Heart left ventricle (tissue), 16 donors: Measurements from ENCODE around the gene CTXND1. TPM values are rescaled to one million over a fixed set of nuclear protein-coding genes. Genes with fewer than 3 reads are reported as not detected.

ENCODE experiments used
- ATAC-seq, 4 donors: fragments of 200-7000 bp; cut with Tn5 transposase; one replicate each; pipeline ENCODE4 v1.9.1; 2020 to 2022; ENCODE audit warnings: moderate library complexity in 4 of 4, mild to moderate bottlenecking in 3 of 4, moderate number of reproducible peaks in 1 of 4
- DNase-seq, 5 donors: peaks; one replicate each; pipeline ENCODE4 v3.0.0-alpha.2; 2020
- H3K27ac ChIP-seq, 12 donors: fragments of 200-600 bp; sonication (generic) in 4 of 12; one replicate each; pipeline versions ENCODE4 v1.5.0 to v1.8.0; 2016 to 2022; ENCODE audit warnings: mild to moderate bottlenecking in 2 of 12
- H3K27me3 ChIP-seq, 9 donors: fragments of 200-600 bp; sonication (generic) in 2 of 9; one replicate each; pipeline versions ENCODE4 v1.5.1 to v1.8.0; 2016 to 2022; ENCODE audit warnings: mild to moderate bottlenecking in 3 of 9
- H3K36me3 ChIP-seq, 9 donors: fragments of 200-600 bp; sonication (generic) in 2 of 9; one replicate each; pipeline versions ENCODE4 v1.5.0 to v1.8.0; 2018 to 2022; ENCODE audit warnings: mild to moderate bottlenecking in 2 of 9
- H3K4me1 ChIP-seq, 12 donors: fragments of 200-600 bp; sonication (generic) in 4 of 12; one replicate each; pipeline versions ENCODE4 v1.5.0 to v1.8.0; 2016 to 2022; ENCODE audit warnings: mild to moderate bottlenecking in 3 of 12
- H3K4me3 ChIP-seq, 12 donors: fragments of 200-600 bp; sonication (generic) in 4 of 12; one replicate each; pipeline versions ENCODE4 v1.5.0 to v1.8.0; 2017 to 2022; ENCODE audit warnings: mild to moderate bottlenecking in 9 of 12, moderate library complexity in 4 of 12
- H3K9me3 ChIP-seq, 12 donors: fragments of 200-600 bp; sonication (generic) in 4 of 12; one replicate each; pipeline versions ENCODE4 v1.5.0 to v1.8.0; 2016 to 2022; ENCODE audit warnings: mild to moderate bottlenecking in 1 of 12
- CTCF ChIP-seq, 12 donors: fragments of 200-600 bp; sonication (generic) in 4 of 12; IDR thresholded peaks; one replicate each; pipeline versions ENCODE4 v1.5.0 to v1.8.0; 2018 to 2022; ENCODE audit warnings: antibody characterized with exemption in 12 of 12, mild to moderate bottlenecking in 5 of 12
- POLR2A ChIP-seq, 2 donors: fragments of 450-650 bp; IDR thresholded peaks; one replicate each; pipeline ENCODE4 v1.6.1; 2017; ENCODE audit warnings: antibody characterized with exemption in 2 of 2, mild to moderate bottlenecking in 2 of 2, moderate library complexity in 2 of 2
- WGBS, 4 donors: extraction: QIAGEN DNeasy Blood & Tissue Kit in 2 of 4; methylation state at CpG; one replicate each; pipeline versions ENCODE4 v1.1.5 to v1.1.7; 2013 to 2018; 5-methylcytosine and 5-hydroxymethylcytosine counted together
- intact Hi-C, 10 donors: fragments of 100-400 bp; cut with DNase I; formaldehyde crosslinking; loops; one replicate each; pipeline versions ENCODE4 v1.11.1 to v1.14.2; 2022
- polyA plus RNA-seq, 2 donors: library from polyadenylated mRNA; stranded (reverse); fragments of 200-250 nt; gene quantifications; one replicate each; pipeline ENCODE4 v1.2.3, GENCODE V29; 2013
- total RNA-seq, 9 donors: library from RNA; depleted of rRNA in 2 of 9; stranded (reverse); fragments of >200 nt in 2 of 9; fragmentation: NEBNext Ultra II Directional in 3 of 9; extraction: Animal tissue kit (Norgen Biotek cat#: 25700) in 3 of 9; gene quantifications; one replicate each; pipeline versions ENCODE4 v1.1.0 to v1.2.4, GENCODE V29; 2016 to 2023
- donor health status: ischemic (EF 13 %, LVEDD 7.1; RV severe dilation, severe dysfunction).
- donor health status: healthy with polysubstance abuse.
- donor health status: DM: no; HTN: yes; CAD: no.
- donor health status: DM: no; HTN: no; CAD: no.
- donor health status: ischemic (EF 25% LVEDD 6.9; RV normal size, moderate dysfunction).
- donor health status: ischemic (EF 25% LVEDD 5.7; RV mildly dilated, moderate dysfunction).
- donor health status: healthy.
- donor health status: DM: yes; HTN: yes; CAD: no.
- donor health status: ischemic (EF 35%, LVEDD 5.7; RV mildly dilated, moderate dysfunction).
- donor health status: nonischemic (EF 11% LVEDD 7.7; RV severe dilation, severe dysfunction).
- donor health status: DM: yes; HTN: yes; CAD: no.
- donor health status: PGD.
- donor health status: ischemic (EF 29% LVEDD 5.4; RV normal size, mild dysfunction).
- donor health status: nonischemic (EF 23%, LVEDD 6.1; RV moderate dilation, normal function).

The CTXND1 gene
- total and polyA plus RNA-seq, 11 donors, result 0.14 to 9.5 (median 2.9) TPM

DNA sequence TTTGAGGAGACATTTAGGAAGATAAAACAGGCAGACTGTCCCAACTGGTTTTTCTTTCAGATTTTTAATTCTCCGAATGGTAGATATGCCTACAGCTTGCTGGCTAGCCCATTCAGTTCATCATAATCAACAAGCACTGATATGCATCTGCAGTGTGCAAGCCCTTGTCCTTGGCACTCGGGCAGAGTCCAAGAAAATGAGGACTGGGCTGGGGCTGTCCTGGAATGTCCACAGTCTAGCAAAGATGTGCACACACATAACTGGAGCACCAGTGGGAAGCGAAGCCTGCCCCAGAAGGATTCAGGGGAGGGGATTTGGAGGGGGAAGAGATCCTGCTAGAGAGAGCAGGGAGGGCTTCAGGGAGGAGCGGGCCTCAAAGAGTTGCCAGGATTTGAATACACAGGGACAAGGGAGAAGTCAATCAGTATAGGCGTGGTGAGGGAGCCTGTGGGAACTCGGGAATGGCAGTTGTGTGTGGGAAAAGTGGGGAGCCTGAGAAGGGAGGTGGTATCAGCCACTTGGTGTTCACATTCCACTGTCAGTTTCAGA, 90.5 kb downstream of the CTXND1 start:
- ATAC-seq (no peak), DNase-seq (no peak)
- Histone ChIP-seq H3K4me3 (no peak overlapping the region), H3K36me3 (peaks cover 0 to 24% (median 0%) of the 10 kb centered on the region in 9 donors), H3K4me1 (peaks cover 0 to 24% (median 6%) of the 10 kb centered on the region in 12 donors), H3K27me3 (no peaks in the 10 kb centered on the region), H3K27ac (no peak overlapping the region), H3K9me3 (no peaks in the 10 kb centered on the region)
- intact Hi-C loops, result loop anchor here in 1 of 10 donors (10.0 kb wide), 1 partner anchor 277 kb away; no protein-coding TSS in a partner anchor
- TF ChIP-seq CTCF (IDR thresholded peaks at IDR 0.05) (no peak), POLR2A (IDR thresholded peaks at IDR 0.05) (no peak)
- 88 to 95% (median 93%) methylated on average over 6 of the region's 6 CpGs for WGBS, 4 donors

DNA sequence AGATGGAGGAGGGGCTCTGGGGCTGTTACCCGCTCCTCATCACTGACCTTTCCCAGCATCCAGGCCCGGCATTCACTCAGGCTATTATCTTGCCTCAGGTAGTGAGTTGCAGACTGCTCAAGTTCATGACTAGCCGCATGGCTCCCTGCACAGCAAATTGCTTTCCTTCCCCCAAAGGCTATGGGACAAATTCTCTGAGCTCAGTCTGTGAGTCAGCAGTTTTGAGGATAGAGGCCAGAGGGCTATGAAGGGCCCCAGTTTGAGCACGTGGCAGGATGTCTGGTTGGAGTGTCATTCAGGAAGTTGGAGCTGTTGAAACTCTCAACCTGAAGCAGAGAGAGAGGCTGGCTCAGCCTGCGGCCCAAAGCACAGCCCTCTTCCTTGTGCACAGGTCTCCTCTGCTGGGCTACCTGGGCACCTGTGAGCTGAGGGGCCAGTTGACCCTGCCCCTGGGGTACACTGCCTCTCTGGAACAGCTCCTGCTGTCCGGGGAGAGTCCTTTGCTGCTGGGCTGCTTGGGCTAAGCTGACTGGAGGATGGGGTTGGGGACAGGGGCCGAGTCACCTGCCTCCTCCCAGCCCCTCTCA, 91.3 kb downstream of the CTXND1 start:
- intact Hi-C loops, result loop anchor here in 1 of 10 donors (10.0 kb wide), 1 partner anchor 276 kb away; no protein-coding TSS in a partner anchor
- DNase-seq (peak in 4 of 5 donors; percentile 41 to 62 (median 51)), ATAC-seq (peak; percentile 39 to 87 (median 76))
- H3K4me3 ChIP-seq, result no peak overlapping the region
- peaks cover 0 to 24% (median 0%) of the 10 kb centered on the region in 9 donors for H3K36me3 ChIP-seq
- H3K27ac ChIP-seq, result peak overlapping the region in 2 of 12 donors; percentile 36 to 72
- no peaks in the 10 kb centered on the region for H3K27me3 ChIP-seq
- H3K9me3 ChIP-seq, result no peaks in the 10 kb centered on the region
- TF ChIP-seq POLR2A (IDR thresholded peaks at IDR 0.05) (no peak), CTCF (IDR thresholded peaks at IDR 0.05) (no peak)
- WGBS, 4 donors, result 69 to 82% (median 75%) methylated on average over 5 to 7 of the region's 7 CpGs
- H3K4me1 ChIP-seq, result peaks cover 0 to 29% (median 6%) of the 10 kb centered on the region in 12 donors

GRCh38 chr15:80159811-80160569, 92.0 kb downstream of the CTXND1 start:
- intact Hi-C loops, result loop anchor here in 6 of 10 donors (5.0 to 10.0 kb wide), 5 partner anchors 95 to 275 kb away; partner anchors contain the start of genes MTHFS (in 1 of the 6) and ZFAND6 (in 1 of the 6)
- H3K36me3 ChIP-seq, result peaks cover 0 to 24% (median 0%) of the 10 kb centered on the region in 9 donors
- ATAC-seq, result peak in 1 of 4 donors; percentile 9

More at GRCh38 chr15:80159811-80160569, 92.0 kb downstream of the CTXND1 start:
- Histone ChIP-seq H3K9me3 (no peaks in the 10 kb centered on the region), H3K27me3 (no peaks in the 10 kb centered on the region), H3K4me3 (no peak overlapping the region), H3K27ac (peak overlapping the region in 2 of 12 donors; percentile 36 to 72), H3K4me1 (peaks cover 0 to 35% (median 7%) of the 10 kb centered on the region in 12 donors)
- TF ChIP-seq POLR2A (IDR thresholded peaks at IDR 0.05), result no peak
- TF ChIP-seq CTCF (IDR thresholded peaks at IDR 0.05), result no peak
- DNase-seq, result no peak
- 80 to 93% (median 91%) methylated on average over 9 to 12 of the region's 12 CpGs for WGBS, 4 donors
